Heart left ventricle (tissue), 16 donors: ENCODE measurements around the gene LRPAP1. TPM values are rescaled to one million over a fixed set of nuclear protein-coding genes. Genes with fewer than 3 reads are reported as not detected.

Source experiments
- ATAC-seq, 4 donors: fragments of 200-7000 bp; cut with Tn5 transposase; one replicate each; pipeline ENCODE4 v1.9.1; 2020 to 2022; ENCODE audit warnings: moderate library complexity in 4 of 4, mild to moderate bottlenecking in 3 of 4, moderate number of reproducible peaks in 1 of 4
- DNase-seq, 5 donors: peaks; one replicate each; pipeline ENCODE4 v3.0.0-alpha.2; 2020
- H3K27ac ChIP-seq, 12 donors: fragments of 200-600 bp; sonication (generic) in 4 of 12; one replicate each; pipeline versions ENCODE4 v1.5.0 to v1.8.0; 2016 to 2022; ENCODE audit warnings: mild to moderate bottlenecking in 2 of 12
- H3K27me3 ChIP-seq, 9 donors: fragments of 200-600 bp; sonication (generic) in 2 of 9; one replicate each; pipeline versions ENCODE4 v1.5.1 to v1.8.0; 2016 to 2022; ENCODE audit warnings: mild to moderate bottlenecking in 3 of 9
- H3K36me3 ChIP-seq, 9 donors: fragments of 200-600 bp; sonication (generic) in 2 of 9; one replicate each; pipeline versions ENCODE4 v1.5.0 to v1.8.0; 2018 to 2022; ENCODE audit warnings: mild to moderate bottlenecking in 2 of 9
- H3K4me1 ChIP-seq, 12 donors: fragments of 200-600 bp; sonication (generic) in 4 of 12; one replicate each; pipeline versions ENCODE4 v1.5.0 to v1.8.0; 2016 to 2022; ENCODE audit warnings: mild to moderate bottlenecking in 3 of 12
- H3K4me3 ChIP-seq, 12 donors: fragments of 200-600 bp; sonication (generic) in 4 of 12; one replicate each; pipeline versions ENCODE4 v1.5.0 to v1.8.0; 2017 to 2022; ENCODE audit warnings: mild to moderate bottlenecking in 9 of 12, moderate library complexity in 4 of 12
- H3K9me3 ChIP-seq, 12 donors: fragments of 200-600 bp; sonication (generic) in 4 of 12; one replicate each; pipeline versions ENCODE4 v1.5.0 to v1.8.0; 2016 to 2022; ENCODE audit warnings: mild to moderate bottlenecking in 1 of 12
- POLR2A ChIP-seq, 2 donors: fragments of 450-650 bp; IDR thresholded peaks; one replicate each; pipeline ENCODE4 v1.6.1; 2017; ENCODE audit warnings: antibody characterized with exemption in 2 of 2, mild to moderate bottlenecking in 2 of 2, moderate library complexity in 2 of 2
- WGBS, 4 donors: extraction: QIAGEN DNeasy Blood & Tissue Kit in 2 of 4; methylation state at CpG; one replicate each; pipeline versions ENCODE4 v1.1.5 to v1.1.7; 2013 to 2018; 5-methylcytosine and 5-hydroxymethylcytosine counted together
- intact Hi-C, 10 donors: fragments of 100-400 bp; cut with DNase I; formaldehyde crosslinking; loops; one replicate each; pipeline versions ENCODE4 v1.11.1 to v1.14.2; 2022
- polyA plus RNA-seq, 2 donors: library from polyadenylated mRNA; stranded (reverse); fragments of 200-250 nt; gene quantifications; one replicate each; pipeline ENCODE4 v1.2.3, GENCODE V29; 2013
- total RNA-seq, 9 donors: library from RNA; depleted of rRNA in 2 of 9; stranded (reverse); fragments of >200 nt in 2 of 9; fragmentation: NEBNext Ultra II Directional in 3 of 9; extraction: Animal tissue kit (Norgen Biotek cat#: 25700) in 3 of 9; gene quantifications; one replicate each; pipeline versions ENCODE4 v1.1.0 to v1.2.4, GENCODE V29; 2016 to 2023
- TF ChIP-seq, protein P1 (sequence below), 12 donors: fragments of 200-600 bp; sonication (generic) in 4 of 12; IDR thresholded peaks; one replicate each; pipeline versions ENCODE4 v1.5.0 to v1.8.0; 2018 to 2022; ENCODE audit warnings: antibody characterized with exemption in 12 of 12, mild to moderate bottlenecking in 5 of 12
- donor health status: ischemic (EF 13 %, LVEDD 7.1; RV severe dilation, severe dysfunction).
- donor health status: healthy with polysubstance abuse.
- donor health status: DM: no; HTN: yes; CAD: no.
- donor health status: DM: no; HTN: no; CAD: no.
- donor health status: ischemic (EF 25% LVEDD 6.9; RV normal size, moderate dysfunction).
- donor health status: ischemic (EF 25% LVEDD 5.7; RV mildly dilated, moderate dysfunction).
- donor health status: healthy.
- donor health status: DM: yes; HTN: yes; CAD: no.
- donor health status: ischemic (EF 35%, LVEDD 5.7; RV mildly dilated, moderate dysfunction).
- donor health status: nonischemic (EF 11% LVEDD 7.7; RV severe dilation, severe dysfunction).
- donor health status: DM: yes; HTN: yes; CAD: no.
- donor health status: PGD.
- donor health status: ischemic (EF 29% LVEDD 5.4; RV normal size, mild dysfunction).
- donor health status: nonischemic (EF 23%, LVEDD 6.1; RV moderate dilation, normal function).

The LRPAP1 gene
- total and polyA plus RNA-seq, 11 donors, result 105 to 389 (median 283) TPM

DNA sequence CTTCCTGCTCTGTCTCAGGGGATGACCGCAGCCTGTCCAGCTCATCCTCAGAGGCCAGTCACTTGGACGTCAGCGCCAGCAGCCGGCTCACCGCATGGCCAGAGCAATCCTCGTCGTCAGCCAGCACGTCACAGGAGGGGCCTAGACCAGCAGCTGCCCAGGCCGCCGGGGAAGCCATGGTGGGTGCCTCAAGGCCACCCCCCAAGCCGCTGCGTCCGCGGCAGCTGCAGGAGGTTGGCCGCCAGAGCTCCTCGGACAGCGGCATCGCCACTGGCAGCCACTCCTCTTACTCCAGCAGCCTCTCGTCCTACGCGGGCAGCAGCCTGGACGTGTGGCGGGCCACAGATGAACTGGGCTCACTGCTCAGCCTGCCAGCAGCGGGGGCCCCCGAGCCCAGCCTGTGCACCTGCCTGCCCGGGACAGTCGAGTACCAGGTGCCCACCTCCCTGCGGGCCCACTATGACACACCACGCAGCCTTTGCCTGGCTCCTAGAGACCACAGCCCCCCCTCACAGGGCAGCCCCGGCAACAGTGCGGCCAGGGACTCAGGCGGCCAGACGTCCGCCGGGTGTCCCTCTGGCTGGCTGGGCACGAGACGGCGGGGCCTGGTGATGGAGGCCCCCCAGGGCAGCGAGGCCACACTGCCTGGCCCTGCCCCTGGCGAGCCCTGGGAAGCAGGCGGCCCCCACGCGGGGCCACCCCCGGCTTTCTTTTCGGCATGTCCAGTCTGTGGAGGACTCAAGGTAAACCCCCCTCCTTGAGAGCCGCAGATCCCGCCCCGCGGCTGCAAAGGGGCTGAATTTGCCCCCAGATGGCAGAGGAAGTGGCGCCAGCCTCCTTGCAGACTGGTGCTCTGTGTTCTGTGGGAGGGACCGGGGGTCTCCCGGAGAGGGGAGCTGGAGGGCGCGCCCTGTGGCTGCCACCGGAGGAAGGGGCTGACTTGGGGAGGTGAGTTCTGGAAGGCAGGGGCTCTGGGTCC lies 39.2 kb downstream of the LRPAP1 start:
- Histone ChIP-seq H3K27me3 (peaks cover 0 to 38% (median 7%) of the 10 kb centered on the region in 9 donors), H3K4me1 (peaks cover 0 to 34% (median 6%) of the 10 kb centered on the region in 12 donors), H3K4me3 (no peak overlapping the region), H3K27ac (no peak overlapping the region), H3K9me3 (no peaks in the 10 kb centered on the region), H3K36me3 (peaks cover 0 to 16% (median 0%) of the 10 kb centered on the region in 9 donors)
- TF ChIP-seq, protein P1, sequence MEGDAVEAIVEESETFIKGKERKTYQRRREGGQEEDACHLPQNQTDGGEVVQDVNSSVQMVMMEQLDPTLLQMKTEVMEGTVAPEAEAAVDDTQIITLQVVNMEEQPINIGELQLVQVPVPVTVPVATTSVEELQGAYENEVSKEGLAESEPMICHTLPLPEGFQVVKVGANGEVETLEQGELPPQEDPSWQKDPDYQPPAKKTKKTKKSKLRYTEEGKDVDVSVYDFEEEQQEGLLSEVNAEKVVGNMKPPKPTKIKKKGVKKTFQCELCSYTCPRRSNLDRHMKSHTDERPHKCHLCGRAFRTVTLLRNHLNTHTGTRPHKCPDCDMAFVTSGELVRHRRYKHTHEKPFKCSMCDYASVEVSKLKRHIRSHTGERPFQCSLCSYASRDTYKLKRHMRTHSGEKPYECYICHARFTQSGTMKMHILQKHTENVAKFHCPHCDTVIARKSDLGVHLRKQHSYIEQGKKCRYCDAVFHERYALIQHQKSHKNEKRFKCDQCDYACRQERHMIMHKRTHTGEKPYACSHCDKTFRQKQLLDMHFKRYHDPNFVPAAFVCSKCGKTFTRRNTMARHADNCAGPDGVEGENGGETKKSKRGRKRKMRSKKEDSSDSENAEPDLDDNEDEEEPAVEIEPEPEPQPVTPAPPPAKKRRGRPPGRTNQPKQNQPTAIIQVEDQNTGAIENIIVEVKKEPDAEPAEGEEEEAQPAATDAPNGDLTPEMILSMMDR (IDR thresholded peaks at IDR 0.05), result no peak
- TF ChIP-seq POLR2A (IDR thresholded peaks at IDR 0.05), result no peak
- intact Hi-C loops, result no loop called here
- DNase-seq (no peak), ATAC-seq (no peak)
- WGBS, 4 donors, result 75 to 85% (median 85%) methylated on average over 24 to 55 of the region's 55 CpGs

DNA sequence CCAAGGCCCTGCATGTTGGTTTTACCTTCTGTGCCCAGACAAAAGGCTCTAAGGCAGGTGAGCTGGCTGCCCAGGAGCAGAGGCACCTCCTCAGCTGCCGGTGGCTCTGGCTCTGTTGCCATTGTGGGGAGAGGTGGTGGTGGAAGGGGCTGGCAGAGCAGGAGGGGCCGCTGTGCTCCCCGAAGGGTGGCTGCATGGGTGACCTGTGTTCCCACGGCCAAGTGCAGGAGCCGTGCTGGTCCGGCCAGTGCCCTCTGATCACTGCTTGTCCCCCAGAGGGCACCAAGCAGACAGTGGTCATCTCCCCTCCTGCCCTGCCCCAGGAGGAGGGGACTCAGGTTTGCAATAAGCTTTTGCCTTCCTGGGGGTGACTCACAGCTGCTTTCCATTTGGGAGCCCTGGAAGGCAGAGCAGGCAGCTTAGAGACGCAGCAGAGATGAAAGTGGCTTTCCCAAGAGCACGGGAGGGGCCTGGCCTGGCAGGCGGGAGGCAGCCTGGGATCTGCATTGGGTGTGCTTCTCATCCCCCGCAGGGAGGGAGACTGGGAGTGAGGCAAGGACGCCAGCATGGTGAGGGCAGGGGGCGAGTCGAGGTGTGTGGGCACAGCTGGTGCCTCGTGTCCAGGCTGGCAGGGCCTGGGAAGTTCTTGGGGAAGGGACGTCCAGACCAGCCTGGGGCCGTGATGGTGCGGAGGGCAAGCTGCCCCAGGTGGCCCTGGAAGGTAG lies 40.4 kb downstream of the LRPAP1 start:
- Histone ChIP-seq H3K36me3 (peaks cover 0 to 16% (median 0%) of the 10 kb centered on the region in 9 donors), H3K27ac (no peak overlapping the region), H3K27me3 (peaks cover 0 to 38% (median 7%) of the 10 kb centered on the region in 9 donors), H3K4me3 (no peak overlapping the region), H3K4me1 (peaks cover 0 to 43% (median 9%) of the 10 kb centered on the region in 12 donors), H3K9me3 (no peaks in the 10 kb centered on the region)
- no peak for DNase-seq
- ATAC-seq, result no peak
- WGBS, 4 donors, result 65 to 77% (median 70%) methylated on average over 16 to 17 of the region's 17 CpGs
- TF ChIP-seq, protein P1 (IDR thresholded peaks at IDR 0.05), result no peak
- TF ChIP-seq POLR2A (IDR thresholded peaks at IDR 0.05), result no peak
- intact Hi-C loops, result no loop called here

DNA sequence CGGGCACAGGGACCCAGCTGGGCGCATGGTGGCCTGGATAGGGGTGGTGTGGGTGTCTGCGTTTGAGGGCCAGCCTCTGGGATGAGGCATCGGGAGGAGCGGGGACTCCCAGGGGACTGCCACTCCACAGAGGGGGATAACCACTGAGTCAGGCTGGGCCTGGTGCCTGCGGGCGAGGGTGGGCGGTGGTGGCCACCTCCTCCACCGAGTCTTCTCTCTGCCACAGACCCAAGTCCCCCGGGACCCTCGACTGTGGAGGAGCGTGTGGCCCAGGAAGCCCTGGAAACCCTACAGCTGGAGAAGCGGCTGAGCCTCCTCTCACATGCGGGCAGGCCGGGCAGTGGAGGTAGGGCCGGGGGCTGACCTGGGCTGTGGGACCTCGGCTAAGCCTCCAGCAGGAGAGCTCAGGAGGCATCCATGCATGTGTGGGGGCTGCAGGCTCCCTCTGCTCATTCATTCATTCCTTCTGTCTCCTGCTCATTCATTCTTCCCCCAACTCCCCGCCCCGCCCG lies 42.7 kb downstream of the LRPAP1 start:
- TF ChIP-seq, protein P1 (IDR thresholded peaks at IDR 0.05), result no peak
- no peak for TF ChIP-seq POLR2A (IDR thresholded peaks at IDR 0.05)
- peaks cover 0 to 50% (median 28%) of the 10 kb centered on the region in 12 donors for H3K4me1 ChIP-seq
- WGBS, 4 donors, result 61 to 67% (median 65%) methylated on average over 16 to 20 of the region's 20 CpGs

More for the DNA sequence above, 42.7 kb downstream of the LRPAP1 start:
- H3K27ac ChIP-seq, result no peak overlapping the region
- H3K27me3 ChIP-seq, result peaks cover 0 to 47% (median 8%) of the 10 kb centered on the region in 9 donors
- ATAC-seq (no peak), DNase-seq (no peak)
- intact Hi-C loops, result no loop called here
- peaks cover 0 to 16% (median 0%) of the 10 kb centered on the region in 9 donors for H3K36me3 ChIP-seq
- H3K9me3 ChIP-seq, result no peaks in the 10 kb centered on the region
- no peak overlapping the region for H3K4me3 ChIP-seq
